ENCODE data around the gene DIAPH1.

DIAPH1 gene

GRCh38 chr5:141492168-141492885, 126.5 kb downstream of the DIAPH1 start:
- H3K36me3 ChIP-seq (ENCODE audit: control insufficient read depth, insufficient read depth, low read length), result no peaks in the 10 kb centered on the region; the same call in 1 of the 2 replicates
- DNase-seq (ENCODE audit: low read depth, low spot score), result no peak
- peaks cover 17% of the 10 kb centered on the region; the same call in 1 of the 2 replicates for H3K27me3 ChIP-seq (ENCODE audit: control insufficient read depth, insufficient read depth, low read length)
- peaks cover 12% of the 10 kb centered on the region for H3K4me1 ChIP-seq (ENCODE audit: control insufficient read depth, insufficient read depth, low read length)
- peak overlapping the region; percentile 25; the same call in 1 of the 2 replicates for H3K4me3 ChIP-seq (ENCODE audit: low read length)
- no peak overlapping the region for H3K27ac ChIP-seq (ENCODE audit: low read length)
- H3K9me3 ChIP-seq (ENCODE audit: control insufficient read depth, insufficient read depth, low read length), result no peaks in the 10 kb centered on the region
- no CpG with 5 or more reads among the region's 68 CpGs for WGBS (ENCODE audit: insufficient coverage, insufficient read length)

- Histone ChIP-seq H3K9me3 (ENCODE audit: control insufficient read depth, insufficient read depth, low read length) (no peaks in the 10 kb centered on the region), H3K27me3 (ENCODE audit: control insufficient read depth, insufficient read depth, low read length) (peaks cover 17% of the 10 kb centered on the region; the same call in 1 of the 2 replicates), H3K36me3 (ENCODE audit: control insufficient read depth, insufficient read depth, low read length) (no peaks in the 10 kb centered on the region; the same call in 1 of the 2 replicates), H3K27ac (ENCODE audit: low read length) (no peak overlapping the region), H3K4me1 (ENCODE audit: control insufficient read depth, insufficient read depth, low read length) (peaks cover 12% of the 10 kb centered on the region), H3K4me3 (ENCODE audit: low read length) (peak overlapping the region; percentile 25; the same call in 1 of the 2 replicates)
- no peak for DNase-seq (ENCODE audit: low read depth, low spot score)
- no CpG with 5 or more reads among the region's 66 CpGs for WGBS (ENCODE audit: insufficient coverage, insufficient read length)
Measured at GRCh38 chr5:141491323-141492167, 127.3 kb downstream of the DIAPH1 start.

GRCh38 chr5:141490771-141491170, 128.0 kb downstream of the DIAPH1 start:
- Histone ChIP-seq H3K27ac (ENCODE audit: low read length) (no peak overlapping the region), H3K9me3 (ENCODE audit: control insufficient read depth, insufficient read depth, low read length) (no peaks in the 10 kb centered on the region), H3K36me3 (ENCODE audit: control insufficient read depth, insufficient read depth, low read length) (no peaks in the 10 kb centered on the region; the same call in 1 of the 2 replicates), H3K4me1 (ENCODE audit: control insufficient read depth, insufficient read depth, low read length) (peaks cover 8% of the 10 kb centered on the region), H3K4me3 (ENCODE audit: low read length) (no peak overlapping the region), H3K27me3 (ENCODE audit: control insufficient read depth, insufficient read depth, low read length) (peaks cover 17% of the 10 kb centered on the region; the same call in 1 of the 2 replicates)
- WGBS (ENCODE audit: insufficient coverage, insufficient read length), result no CpG with 5 or more reads among the region's 13 CpGs
- DNase-seq (ENCODE audit: low read depth, low spot score), result no peak

GRCh38 chr5:141490271-141490670, 128.5 kb downstream of the DIAPH1 start:
- Histone ChIP-seq H3K36me3 (ENCODE audit: control insufficient read depth, insufficient read depth, low read length) (no peaks in the 10 kb centered on the region; the same call in 1 of the 2 replicates), H3K27ac (ENCODE audit: low read length) (no peak overlapping the region), H3K4me1 (ENCODE audit: control insufficient read depth, insufficient read depth, low read length) (peaks cover 8% of the 10 kb centered on the region), H3K27me3 (ENCODE audit: control insufficient read depth, insufficient read depth, low read length) (peaks cover 19% of the 10 kb centered on the region; the same call in 1 of the 2 replicates), H3K9me3 (ENCODE audit: control insufficient read depth, insufficient read depth, low read length) (no peaks in the 10 kb centered on the region), H3K4me3 (ENCODE audit: low read length) (no peak overlapping the region)
- no CpG with 5 or more reads among the region's 10 CpGs for WGBS (ENCODE audit: insufficient coverage, insufficient read length)
- no peak for DNase-seq (ENCODE audit: low read depth, low spot score)

- no CpG with 5 or more reads among the region's 10 CpGs for WGBS (ENCODE audit: insufficient coverage, insufficient read length)
- Histone ChIP-seq H3K4me3 (ENCODE audit: low read length) (no peak overlapping the region), H3K36me3 (ENCODE audit: control insufficient read depth, insufficient read depth, low read length) (no peaks in the 10 kb centered on the region; the same call in 1 of the 2 replicates), H3K9me3 (ENCODE audit: control insufficient read depth, insufficient read depth, low read length) (no peaks in the 10 kb centered on the region), H3K4me1 (ENCODE audit: control insufficient read depth, insufficient read depth, low read length) (peaks cover 4% of the 10 kb centered on the region), H3K27ac (ENCODE audit: low read length) (no peak overlapping the region), H3K27me3 (ENCODE audit: control insufficient read depth, insufficient read depth, low read length) (peaks cover 19% of the 10 kb centered on the region; the same call in 1 of the 2 replicates)
- no peak for DNase-seq (ENCODE audit: low read depth, low spot score)
Measured at GRCh38 chr5:141489841-141490240, 129.0 kb downstream of the DIAPH1 start.

- no peak within 1 kb of the TSS for H3K4me3 ChIP-seq (ENCODE audit: low read length)
- H3K9me3 ChIP-seq (ENCODE audit: control insufficient read depth, insufficient read depth, low read length), result no peaks in the 10 kb centered on the region
- no peak for DNase-seq (ENCODE audit: low read depth, low spot score)
- H3K4me1 ChIP-seq (ENCODE audit: control insufficient read depth, insufficient read depth, low read length), result peaks cover 4% of the 10 kb centered on the region
- H3K36me3 ChIP-seq (ENCODE audit: control insufficient read depth, insufficient read depth, low read length), result no peaks in the 10 kb centered on the region; the same call in 1 of the 2 replicates
- WGBS (ENCODE audit: insufficient coverage, insufficient read length), result no CpG with 5 or more reads among the region's 14 CpGs
- H3K27ac ChIP-seq (ENCODE audit: low read length), result no peak within 1 kb of the TSS
- peaks cover 19% of the 10 kb centered on the region; the same call in 1 of the 2 replicates for H3K27me3 ChIP-seq (ENCODE audit: control insufficient read depth, insufficient read depth, low read length)
Measured at GRCh38 chr5:141488591-141489561, 129.9 kb downstream of the DIAPH1 start, which contains the start of gene PCDHGC5. Gene PCDHGC5, plus strand, starts transcription at chr5:141489081. Its CDS starts 160 bp downstream, at chr5:141489241.

- no CpG with 5 or more reads among the region's 7 CpGs for WGBS (ENCODE audit: insufficient coverage, insufficient read length)
- no peak for DNase-seq (ENCODE audit: low read depth, low spot score)
Measured at GRCh38 chr5:141487131-141487530, 131.7 kb downstream of the DIAPH1 start.

GRCh38 chr5:141486091-141486490, 132.7 kb downstream of the DIAPH1 start:
- no peaks in the 10 kb centered on the region for H3K36me3 ChIP-seq (ENCODE audit: control insufficient read depth, insufficient read depth, low read length)
- peaks cover 5% of the 10 kb centered on the region; the same call in 1 of the 2 replicates for H3K27me3 ChIP-seq (ENCODE audit: control insufficient read depth, insufficient read depth, low read length)
- no peaks in the 10 kb centered on the region for H3K9me3 ChIP-seq (ENCODE audit: control insufficient read depth, insufficient read depth, low read length)
- H3K4me3 ChIP-seq (ENCODE audit: low read length), result no peak overlapping the region
- no peak for DNase-seq (ENCODE audit: low read depth, low spot score)
- H3K27ac ChIP-seq (ENCODE audit: low read length), result no peak overlapping the region
- peaks cover 4% of the 10 kb centered on the region; the same call in 1 of the 2 replicates for H3K4me1 ChIP-seq (ENCODE audit: control insufficient read depth, insufficient read depth, low read length)
- WGBS (ENCODE audit: insufficient coverage, insufficient read length), result no CpG with 5 or more reads among the region's 9 CpGs

More at GRCh38 chr5:141487131-141487530, 131.7 kb downstream of the DIAPH1 start:
- Histone ChIP-seq H3K36me3 (ENCODE audit: control insufficient read depth, insufficient read depth, low read length) (no peaks in the 10 kb centered on the region; the same call in 1 of the 2 replicates), H3K27ac (ENCODE audit: low read length) (no peak overlapping the region), H3K9me3 (ENCODE audit: control insufficient read depth, insufficient read depth, low read length) (no peaks in the 10 kb centered on the region), H3K4me1 (ENCODE audit: control insufficient read depth, insufficient read depth, low read length) (peaks cover 6% of the 10 kb centered on the region), H3K4me3 (ENCODE audit: low read length) (no peak overlapping the region), H3K27me3 (ENCODE audit: control insufficient read depth, insufficient read depth, low read length) (peaks cover 14% of the 10 kb centered on the region; the same call in 1 of the 2 replicates)

GRCh38 chr5:141485321-141486055, 133.3 kb downstream of the DIAPH1 start:
- Histone ChIP-seq H3K4me1 (ENCODE audit: control insufficient read depth, insufficient read depth, low read length) (peaks cover 2% of the 10 kb centered on the region; the same call in 1 of the 2 replicates), H3K27me3 (ENCODE audit: control insufficient read depth, insufficient read depth, low read length) (peaks cover 2% of the 10 kb centered on the region; the same call in 1 of the 2 replicates), H3K36me3 (ENCODE audit: control insufficient read depth, insufficient read depth, low read length) (no peaks in the 10 kb centered on the region), H3K9me3 (ENCODE audit: control insufficient read depth, insufficient read depth, low read length) (no peaks in the 10 kb centered on the region), H3K27ac (ENCODE audit: low read length) (no peak overlapping the region), H3K4me3 (ENCODE audit: low read length) (peak overlapping the region; percentile 44; the same call in 1 of the 2 replicates)
- no CpG with 5 or more reads among the region's 38 CpGs for WGBS (ENCODE audit: insufficient coverage, insufficient read length)
- DNase-seq (ENCODE audit: low read depth, low spot score), result no peak

Measured in iPS DF 6.9 (cell line).